Activated naive CD8-positive, alpha-beta T cell (primary cell): Measurements from ENCODE around the gene ANKRD36C.
"Not testable (repeated sequence)": the region's sequence is repeated elsewhere in the genome, so short reads cannot be mapped to it uniquely, and the experiment has no call there.

Experiments
- H3K27ac Mint-ChIP-seq: one replicate; pipeline ENCODE4 v1.8.0; 2021; ENCODE audit warnings: mixed read lengths
- H3K27me3 Mint-ChIP-seq: one replicate; pipeline ENCODE4 v1.8.0; 2021; ENCODE audit warnings: mixed read lengths
- H3K36me3 Mint-ChIP-seq: one replicate; pipeline ENCODE4 v1.8.0; 2021; ENCODE audit warnings: mixed read lengths
- H3K4me1 Mint-ChIP-seq: one replicate; pipeline ENCODE4 v1.8.0; 2021; ENCODE audit warnings: low read depth, mixed read lengths
- H3K4me3 Mint-ChIP-seq: one replicate; pipeline ENCODE4 v1.8.0; 2021; ENCODE audit warnings: mild to moderate bottlenecking, mixed read lengths
- H3K9me3 Mint-ChIP-seq: one replicate; pipeline ENCODE4 v1.8.0; 2021; ENCODE audit warnings: low read depth, mixed read lengths

Gene ANKRD36C

GRCh38 chr2:96012792-96013264, 21.2 kb upstream of the ANKRD36C start:
- not testable (repeated sequence) for H3K4me3 Mint-ChIP-seq, H3K36me3 Mint-ChIP-seq, H3K9me3 Mint-ChIP-seq, H3K27me3 Mint-ChIP-seq, H3K4me1 Mint-ChIP-seq, H3K27ac Mint-ChIP-seq

- H3K36me3 Mint-ChIP-seq, H3K9me3 Mint-ChIP-seq, H3K27ac Mint-ChIP-seq, H3K27me3 Mint-ChIP-seq, H3K4me3 Mint-ChIP-seq, H3K4me1 Mint-ChIP-seq: not testable (repeated sequence)
Observed at GRCh38 chr2:96012086-96012791, 20.6 kb upstream of the ANKRD36C start.

GRCh38 chr2:96011129-96011455, 19.5 kb upstream of the ANKRD36C start:
- peak overlapping the region; percentile 49 for H3K4me3 Mint-ChIP-seq
- not testable (repeated sequence) for H3K9me3 Mint-ChIP-seq, H3K27me3 Mint-ChIP-seq, H3K27ac Mint-ChIP-seq, H3K36me3 Mint-ChIP-seq, H3K4me1 Mint-ChIP-seq

GRCh38 chr2:96010320-96011128, 18.9 kb upstream of the ANKRD36C start:
- Mint-ChIP-seq H3K4me3 (peak overlapping the region; percentile 83), H3K27ac (peak overlapping the region; percentile 77)
- not testable (repeated sequence) for H3K36me3 Mint-ChIP-seq, H3K27me3 Mint-ChIP-seq, H3K9me3 Mint-ChIP-seq, H3K4me1 Mint-ChIP-seq

GRCh38 chr2:96009833-96010232, 18.2 kb upstream of the ANKRD36C start:
- Mint-ChIP-seq H3K4me3 (peak overlapping the region; percentile 83), H3K27ac (peak overlapping the region; percentile 77)
- not testable (repeated sequence) for H3K27me3 Mint-ChIP-seq

GRCh38 chr2:96008051-96008450, 16.4 kb upstream of the ANKRD36C start:
- H3K27me3 Mint-ChIP-seq, H3K27ac Mint-ChIP-seq, H3K36me3 Mint-ChIP-seq, H3K9me3 Mint-ChIP-seq, H3K4me1 Mint-ChIP-seq: not testable (repeated sequence)
- H3K4me3 Mint-ChIP-seq: peak overlapping the region; percentile 42

More at GRCh38 chr2:96009833-96010232, 18.2 kb upstream of the ANKRD36C start:
- not testable (repeated sequence) for H3K36me3 Mint-ChIP-seq, H3K4me1 Mint-ChIP-seq, H3K9me3 Mint-ChIP-seq

GRCh38 chr2:96006248-96006647, 14.6 kb upstream of the ANKRD36C start:
- H3K36me3 Mint-ChIP-seq, H3K9me3 Mint-ChIP-seq, H3K4me3 Mint-ChIP-seq, H3K27ac Mint-ChIP-seq, H3K4me1 Mint-ChIP-seq: not testable (repeated sequence)
- peaks cover 15% of the 10 kb centered on the region for H3K27me3 Mint-ChIP-seq

- H3K36me3 Mint-ChIP-seq, H3K27me3 Mint-ChIP-seq, H3K9me3 Mint-ChIP-seq, H3K4me1 Mint-ChIP-seq: not testable (repeated sequence)
- H3K4me3 Mint-ChIP-seq: peak overlapping the region; percentile 89
- H3K27ac Mint-ChIP-seq: peak overlapping the region; percentile 86
Observed at GRCh38 chr2:95992520-95993272, 1.1 kb upstream of the ANKRD36C start.

- not testable (repeated sequence) for H3K27me3 Mint-ChIP-seq, H3K36me3 Mint-ChIP-seq, H3K9me3 Mint-ChIP-seq, H3K27ac Mint-ChIP-seq, H3K4me1 Mint-ChIP-seq
- peak overlapping the region; percentile 59 for H3K4me3 Mint-ChIP-seq
Observed at GRCh38 chr2:95992102-95992501, 478 bp upstream of the ANKRD36C start.

GRCh38 chr2:95990884-95991283, 740 bp downstream of the ANKRD36C start:
- peak overlapping the region; percentile 38 for H3K4me3 Mint-ChIP-seq
- not testable (repeated sequence) for H3K4me1 Mint-ChIP-seq, H3K27ac Mint-ChIP-seq, H3K36me3 Mint-ChIP-seq, H3K9me3 Mint-ChIP-seq, H3K27me3 Mint-ChIP-seq

- not testable (repeated sequence) for H3K9me3 Mint-ChIP-seq, H3K36me3 Mint-ChIP-seq, H3K27ac Mint-ChIP-seq, H3K4me1 Mint-ChIP-seq, H3K4me3 Mint-ChIP-seq, H3K27me3 Mint-ChIP-seq
Observed at GRCh38 chr2:95951662-95952061, 40.0 kb downstream of the ANKRD36C start.

GRCh38 chr2:95948039-95948438, 43.6 kb downstream of the ANKRD36C start:
- H3K27ac Mint-ChIP-seq, H3K4me3 Mint-ChIP-seq, H3K36me3 Mint-ChIP-seq, H3K4me1 Mint-ChIP-seq, H3K27me3 Mint-ChIP-seq, H3K9me3 Mint-ChIP-seq: not testable (repeated sequence)

GRCh38 chr2:95939947-95940346, 51.7 kb downstream of the ANKRD36C start:
- not testable (repeated sequence) for H3K4me1 Mint-ChIP-seq, H3K27ac Mint-ChIP-seq, H3K4me3 Mint-ChIP-seq, H3K9me3 Mint-ChIP-seq, H3K27me3 Mint-ChIP-seq, H3K36me3 Mint-ChIP-seq

- H3K27ac Mint-ChIP-seq, H3K27me3 Mint-ChIP-seq, H3K4me3 Mint-ChIP-seq, H3K4me1 Mint-ChIP-seq, H3K9me3 Mint-ChIP-seq: not testable (repeated sequence)
- H3K36me3 Mint-ChIP-seq: peaks cover 23% of the 10 kb centered on the region
Observed at GRCh38 chr2:95930740-95931139, 60.9 kb downstream of the ANKRD36C start.

- H3K36me3 Mint-ChIP-seq: peaks cover 11% of the 10 kb centered on the region
- H3K27me3 Mint-ChIP-seq, H3K4me3 Mint-ChIP-seq, H3K9me3 Mint-ChIP-seq, H3K27ac Mint-ChIP-seq, H3K4me1 Mint-ChIP-seq: not testable (repeated sequence)
Observed at GRCh38 chr2:95917007-95917406, 74.6 kb downstream of the ANKRD36C start.
